Esophagus muscularis mucosa (tissue), 4 donors: ENCODE data around the gene SHC1. TPM values are rescaled to one million over a fixed set of nuclear protein-coding genes. Genes with fewer than 3 reads are reported as not detected.

Experiments used
- DNase-seq: peaks from one replicate; pipeline ENCODE4 v3.0.0-alpha.2; 2017; ENCODE audit errors: extremely low spot score
- H3K27ac ChIP-seq, 4 donors: fragments of 200-600 bp; sonication (generic); replicated peaks in 1 of 4; 1 replicate in 3 of 4; 2 replicates in 1 of 4; pipeline ENCODE4 v1.5.1; 2016 to 2019; ENCODE audit warnings: mild to moderate bottlenecking in 1 of 4
- H3K27me3 ChIP-seq, 4 donors: fragments of 200-600 bp; sonication (generic); one replicate each; pipeline versions ENCODE4 v1.5.1 to v1.6.0; 2016 to 2019
- H3K36me3 ChIP-seq, 4 donors: fragments of 200-600 bp; sonication (generic); one replicate each; pipeline ENCODE4 v1.5.1; 2016 to 2019
- H3K4me1 ChIP-seq, 4 donors: fragments of 200-600 bp; sonication (generic); one replicate each; pipeline ENCODE4 v1.5.1; 2016 to 2019
- H3K4me3 ChIP-seq, 4 donors: fragments of 200-600 bp; sonication (generic); 1 replicate in 2 of 4; 2 replicates in 2 of 4; pipeline ENCODE4 v1.5.1; 2016 to 2019; ENCODE audit warnings: mild to moderate bottlenecking in 4 of 4, moderate library complexity in 1 of 4
- H3K9me3 ChIP-seq, 4 donors: fragments of 200-600 bp; sonication (generic); 1 replicate in 3 of 4; 2 replicates in 1 of 4; pipeline ENCODE4 v1.5.1; 2016 to 2019
- EP300 ChIP-seq: sonication (generic); formaldehyde crosslinking; IDR thresholded peaks from one replicate; pipeline ENCODE4 v1.6.1; 2017; ENCODE audit warnings: antibody characterized with exemption
- POLR2A ChIP-seq: fragments of 450-650 bp; IDR thresholded peaks from one replicate; pipeline ENCODE4 v1.6.1; 2017; ENCODE audit warnings: antibody characterized with exemption, moderate library complexity, mild to moderate bottlenecking, low read depth
- POLR2AphosphoS5 ChIP-seq, 2 donors: sonication (generic); formaldehyde crosslinking; IDR thresholded peaks; one replicate each; pipeline ENCODE4 v1.6.1; 2017; ENCODE audit warnings: antibody characterized with exemption in 2 of 2
- whole genome bisulfite sequencing: methylation state at CpG from one replicate; pipeline ENCODE4 v1.1.5; 2018; 5-methylcytosine and 5-hydroxymethylcytosine counted together
- intact Hi-C: fragments of 100-400 bp; cut with DNase I; formaldehyde crosslinking; loops from one replicate; pipeline ENCODE4 v1.15.1; 2023
- total RNA-seq, 4 donors: library from RNA; depleted of rRNA; stranded (reverse); fragments of >200 nt; gene quantifications; one replicate each; pipeline versions ENCODE4 v1.1.0 to v1.2.1, GENCODE V29; 2016
- TF ChIP-seq, protein P1 (sequence below), 3 experiments: fragments of 200-600 bp in 2 of 3; fragments of 450-650 bp in 1 of 3; sonication (generic) in 2 of 3; IDR thresholded peaks; one replicate each; pipeline ENCODE4 v1.5.1; 2017 to 2019; ENCODE audit warnings: antibody characterized with exemption in 3 of 3, mild to moderate bottlenecking in 2 of 3, moderate library complexity in 1 of 3

Gene SHC1
- total RNA-seq, 4 donors from 2014 or later = 60.6 to 101 (median 93.4) TPM

DNA sequence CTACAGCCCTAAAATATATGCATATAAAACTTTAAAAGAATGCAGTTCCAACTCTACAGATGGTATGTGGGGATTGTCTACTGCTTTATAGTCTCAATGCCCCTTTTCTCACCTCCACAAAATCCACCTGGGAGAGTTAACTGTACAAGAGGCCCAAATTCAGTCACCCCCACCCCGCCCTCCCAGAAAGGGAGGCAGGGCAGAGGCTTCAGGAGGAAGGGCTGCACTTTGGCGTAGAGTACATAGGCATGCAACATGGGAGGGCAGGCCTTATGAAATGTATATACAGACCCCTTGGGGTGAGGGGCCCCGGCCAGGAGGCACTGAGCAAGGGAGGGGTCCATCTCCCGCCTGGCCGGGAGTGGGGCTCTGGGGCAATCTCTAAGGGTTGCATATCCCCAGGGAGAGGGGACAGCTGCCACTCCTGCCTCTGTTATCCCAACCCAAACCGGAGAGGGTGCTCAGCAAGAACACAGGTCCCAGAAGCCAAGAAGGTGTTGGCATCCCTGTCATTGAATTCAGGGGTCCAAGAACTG is 7.7 kb downstream of the SHC1 start:
- TF ChIP-seq POLR2AphosphoS5 (IDR thresholded peaks at IDR 0.05) (no peak), POLR2A (no peak), EP300 (no peak)
- TF ChIP-seq, protein P1, sequence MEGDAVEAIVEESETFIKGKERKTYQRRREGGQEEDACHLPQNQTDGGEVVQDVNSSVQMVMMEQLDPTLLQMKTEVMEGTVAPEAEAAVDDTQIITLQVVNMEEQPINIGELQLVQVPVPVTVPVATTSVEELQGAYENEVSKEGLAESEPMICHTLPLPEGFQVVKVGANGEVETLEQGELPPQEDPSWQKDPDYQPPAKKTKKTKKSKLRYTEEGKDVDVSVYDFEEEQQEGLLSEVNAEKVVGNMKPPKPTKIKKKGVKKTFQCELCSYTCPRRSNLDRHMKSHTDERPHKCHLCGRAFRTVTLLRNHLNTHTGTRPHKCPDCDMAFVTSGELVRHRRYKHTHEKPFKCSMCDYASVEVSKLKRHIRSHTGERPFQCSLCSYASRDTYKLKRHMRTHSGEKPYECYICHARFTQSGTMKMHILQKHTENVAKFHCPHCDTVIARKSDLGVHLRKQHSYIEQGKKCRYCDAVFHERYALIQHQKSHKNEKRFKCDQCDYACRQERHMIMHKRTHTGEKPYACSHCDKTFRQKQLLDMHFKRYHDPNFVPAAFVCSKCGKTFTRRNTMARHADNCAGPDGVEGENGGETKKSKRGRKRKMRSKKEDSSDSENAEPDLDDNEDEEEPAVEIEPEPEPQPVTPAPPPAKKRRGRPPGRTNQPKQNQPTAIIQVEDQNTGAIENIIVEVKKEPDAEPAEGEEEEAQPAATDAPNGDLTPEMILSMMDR (IDR thresholded peaks at IDR 0.05) = no peak
- peak overlapping the region; percentile 95 to 99 (median 98) for H3K27ac ChIP-seq
- H3K4me3 ChIP-seq = peak overlapping the region; percentile 80 to 96 (median 90)
- peaks cover 23 to 72% (median 70%) of the 10 kb centered on the region in 4 donors for H3K36me3 ChIP-seq
- H3K4me1 ChIP-seq = peaks cover 25 to 67% (median 50%) of the 10 kb centered on the region in 4 donors
- no peaks in the 10 kb centered on the region for H3K27me3 ChIP-seq
- no peaks in the 10 kb centered on the region for H3K9me3 ChIP-seq
- intact Hi-C loops = loop anchor here (5.0 kb wide), 3 partner anchors 34 to 99 kb away; partner anchors contain the start of gene EFNA4
- DNase-seq = no peak
- 71% methylated on average over 4 of the region's 6 CpGs for whole genome bisulfite sequencing

DNA sequence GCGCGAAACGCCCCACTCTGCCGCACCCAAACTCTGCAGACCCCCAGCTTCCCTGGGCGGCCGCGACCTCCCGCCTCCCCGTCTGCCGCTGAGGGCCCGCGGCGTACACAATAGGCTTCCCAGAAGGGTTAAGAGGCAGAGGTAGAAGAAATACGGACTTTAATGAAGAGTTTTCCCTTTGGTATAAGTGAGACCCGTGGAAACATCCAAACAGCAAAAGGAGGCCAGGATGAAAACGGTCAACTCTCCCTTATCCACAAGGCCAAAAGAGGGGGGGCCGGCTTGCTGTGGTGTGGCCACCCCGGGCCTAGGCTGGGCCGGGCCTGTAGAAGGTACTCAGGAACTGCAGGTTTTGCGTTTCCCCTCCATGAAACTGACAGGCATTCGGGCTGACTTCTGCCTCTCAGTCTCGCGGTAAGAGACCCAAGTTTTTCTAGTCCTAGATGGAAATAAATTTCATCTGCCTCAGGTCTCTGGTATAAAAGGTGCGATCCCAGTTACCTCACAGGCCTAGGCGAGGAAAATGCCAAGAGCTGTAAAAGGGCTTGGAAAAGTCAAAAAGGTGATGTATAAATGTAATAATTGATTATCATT is 8.3 kb downstream of the SHC1 start:
- peak overlapping the region; percentile 80 to 96 (median 90) for H3K4me3 ChIP-seq
- WGBS = 3% methylated on average over 20 of the region's 25 CpGs
- no peak for DNase-seq
- no peaks in the 10 kb centered on the region for H3K27me3 ChIP-seq
- no peaks in the 10 kb centered on the region for H3K9me3 ChIP-seq
- H3K27ac ChIP-seq = peak overlapping the region; percentile 95 to 99 (median 98)
- peaks cover 24 to 66% (median 51%) of the 10 kb centered on the region in 4 donors for H3K4me1 ChIP-seq
- peaks cover 23 to 67% (median 64%) of the 10 kb centered on the region in 4 donors for H3K36me3 ChIP-seq
- intact Hi-C loops = loop anchor here (5.0 kb wide), 3 partner anchors 35 to 100 kb away; partner anchors contain the start of gene EFNA4
- TF ChIP-seq POLR2AphosphoS5 (IDR thresholded peaks at IDR 0.05) (no peak), POLR2A (no peak), EP300 (no peak)
- TF ChIP-seq, protein P1 (IDR thresholded peaks at IDR 0.05) = no peak

DNA sequence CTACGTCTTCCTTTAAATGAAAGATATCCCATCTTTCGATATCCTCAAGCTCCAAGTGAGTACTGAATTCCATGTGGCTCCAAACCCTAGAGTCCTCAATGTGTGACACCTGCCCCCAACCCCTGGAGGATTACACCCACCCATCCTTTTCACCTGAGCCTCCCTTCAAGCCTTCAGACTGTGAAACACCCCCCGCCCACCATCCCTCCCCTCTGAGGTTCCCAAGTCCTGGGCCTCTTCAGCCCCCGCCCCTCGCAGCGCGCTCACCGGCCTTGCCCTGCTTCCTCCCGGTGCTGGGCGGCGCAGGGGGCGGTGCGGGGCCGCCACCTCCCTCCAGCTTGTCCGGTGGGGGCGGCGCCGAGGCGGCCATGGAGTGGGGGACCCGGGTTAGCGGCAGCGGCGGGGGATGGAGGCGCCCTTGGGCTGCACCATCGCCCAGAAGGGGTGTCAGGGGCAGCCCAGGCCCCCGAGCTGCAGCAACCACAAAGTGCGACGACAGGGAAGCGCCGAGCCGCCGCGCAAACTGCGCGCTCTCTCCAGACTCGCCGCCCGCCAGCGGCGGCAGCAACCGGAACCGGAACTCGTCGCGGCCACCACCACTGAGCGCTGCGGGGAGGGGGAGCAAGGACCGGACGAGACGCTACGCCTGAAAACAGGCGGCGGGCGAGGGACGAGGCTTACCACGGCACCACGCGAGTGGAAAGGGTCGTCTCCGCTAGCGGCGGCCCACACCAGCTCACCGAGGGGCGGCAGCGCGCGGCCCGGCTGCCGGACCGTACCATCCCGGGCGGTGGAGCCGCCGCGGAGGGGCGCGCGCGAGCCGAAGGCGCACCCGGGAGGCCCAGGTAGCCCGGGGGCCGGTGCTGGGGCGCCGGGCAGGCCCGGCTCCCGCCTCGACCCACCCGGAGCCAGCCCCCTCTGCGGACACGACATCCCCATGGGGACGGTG is 9.1 kb downstream of the SHC1 start, which contains the start of gene PYGO2:
PYGO2 (minus strand) TSS at position 576 of the 949 bp plus-strand sequence; CDS start at position 370, 206 bp downstream.
- peaks cover 31 to 66% (median 56%) of the 10 kb centered on the region in 4 donors for H3K4me1 ChIP-seq
- peak within 1 kb of the TSS; percentile 95 to 99 (median 98) for H3K27ac ChIP-seq
- DNase-seq = peak; percentile 95
- intact Hi-C loops = loop anchor here (5.0 kb wide), 3 partner anchors 36 to 101 kb away; partner anchors contain the start of gene EFNA4
- TF ChIP-seq POLR2A (peak; percentile 83), EP300 (no peak), POLR2AphosphoS5 (IDR thresholded peaks at IDR 0.05) (peak; percentile 81 to 92)
- TF ChIP-seq, protein P1 (IDR thresholded peaks at IDR 0.05) = peak; percentile 66 to 87 (median 72)
- H3K9me3 ChIP-seq = no peaks in the 10 kb centered on the region
- H3K27me3 ChIP-seq = no peaks in the 10 kb centered on the region
- H3K36me3 ChIP-seq = peaks cover 22 to 59% (median 56%) of the 10 kb centered on the region in 4 donors
- WGBS = 0% methylated on average over 20 of the region's 93 CpGs
- peak within 1 kb of the TSS; percentile 80 to 96 (median 90) for H3K4me3 ChIP-seq

DNA sequence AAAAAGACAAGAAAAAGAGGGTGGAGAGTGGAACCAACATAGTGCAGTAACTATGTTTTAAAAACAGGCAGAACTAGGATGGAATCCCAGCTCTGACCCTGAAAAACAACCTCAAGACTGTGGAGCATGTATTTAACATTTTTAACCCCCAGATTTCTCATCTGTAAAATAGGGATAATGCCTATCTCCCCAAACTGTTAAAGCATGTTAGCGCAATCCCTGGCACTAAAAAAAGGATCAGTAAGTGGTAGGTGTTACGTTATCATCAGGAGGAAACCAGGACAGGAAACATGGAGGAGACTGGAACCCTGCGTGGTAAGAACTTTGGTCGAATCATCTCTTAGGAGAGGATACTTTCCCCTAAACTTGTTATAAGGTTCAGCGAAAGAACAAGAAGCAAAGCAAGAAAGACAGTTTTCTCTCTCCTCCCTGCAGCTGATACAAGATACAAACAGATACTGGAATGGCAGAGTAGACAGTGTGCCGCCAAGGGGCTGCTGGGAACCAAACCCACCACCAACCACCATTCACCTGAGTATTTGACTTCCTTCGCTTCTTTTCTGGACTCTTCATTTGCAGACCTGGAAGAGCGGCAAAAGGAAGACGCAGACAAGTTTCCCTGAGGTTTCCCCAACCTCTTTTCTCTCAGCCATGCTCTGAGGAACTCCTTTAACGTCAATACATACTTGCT is 10.0 kb downstream of the SHC1 start:
- TF ChIP-seq POLR2A (no peak), EP300 (no peak), POLR2AphosphoS5 (IDR thresholded peaks at IDR 0.05) (no peak)
- TF ChIP-seq, protein P1 (IDR thresholded peaks at IDR 0.05) = no peak
- H3K27ac ChIP-seq = peak overlapping the region; percentile 95 to 99 (median 98)
- peaks cover 35 to 66% (median 59%) of the 10 kb centered on the region in 4 donors for H3K4me1 ChIP-seq
- H3K36me3 ChIP-seq = peaks cover 16 to 50% (median 47%) of the 10 kb centered on the region in 4 donors
- H3K9me3 ChIP-seq = no peaks in the 10 kb centered on the region
- no peaks in the 10 kb centered on the region for H3K27me3 ChIP-seq
- 39% methylated on average over 10 of the region's 10 CpGs for WGBS
- no peak for DNase-seq
- H3K4me3 ChIP-seq = peak overlapping the region; percentile 80 to 96 (median 90)
- intact Hi-C loops = loop anchor here (5.0 kb wide), 3 partner anchors 37 to 102 kb away; partner anchors contain the start of gene EFNA4
